ENCODE data around the gene OR6V1. TPM values are rescaled to one million over a fixed set of nuclear protein-coding genes. Genes with fewer than 3 reads are reported as not detected.

The OR6V1 gene
- total RNA-seq, 1 experiment from 2014 or later = not detected

GRCh38 chr7:143002898-143003297 is 49.2 kb upstream of the OR6V1 start:
- Histone ChIP-seq H3K27me3 (ENCODE audit: insufficient read depth, low read length) (no peaks in the 10 kb centered on the region), H3K36me3 (ENCODE audit: control insufficient read depth in 1 of 2, insufficient read depth in 2 of 2, low read length in 2 of 2) (no peaks in the 10 kb centered on the region), H4K20me1 (ENCODE audit: insufficient read depth) (no peaks in the 10 kb centered on the region), H3K4me2 (ENCODE audit: low read length) (peak overlapping the region; percentile 77), H3K9me3 (ENCODE audit: control insufficient read depth in 1 of 2, insufficient read depth in 1 of 2, low read depth in 1 of 2, low read length in 2 of 2) (no peaks in the 10 kb centered on the region), H3K27ac (ENCODE audit: low read depth, low read length) (no peak overlapping the region), H3K9ac (ENCODE audit: low read length) (0 out of 2 replicates have a peak overlapping the region, but pooled peaks have one; percentile 22), H3K4me1 (ENCODE audit: control insufficient read depth in 1 of 2, insufficient read depth in 2 of 2, low read length in 2 of 2) (peaks cover 0 to 8% of the 10 kb centered on the region in 2 experiments; a peak in 1 of 4 replicates), H3K9me2 (ENCODE audit: insufficient read depth) (no peaks in the 10 kb centered on the region), H3K4me3 (replicated peaks in 1 of 2; ENCODE audit: low read depth in 1 of 2, low read length in 2 of 2) (peak overlapping the region; percentile 11 to 50), H2AFZ (ENCODE audit: low read depth, low read length, poor library complexity, severe bottlenecking) (peak overlapping the region; percentile 99), H3K79me2 (ENCODE audit: insufficient read depth, low read length) (no peaks in the 10 kb centered on the region)
- ChIA-PET RAD21 (ENCODE audit: low non-redundant PET in 1 of 2, low total read pairs in 2 of 2, uncharacterized antibody in 2 of 2, unreplicated experiment in 2 of 2) (interaction anchor here in 1 of 2 experiments (0.5 to 1.5 kb wide), 2 partner anchors 117 to 212 kb away, joined by 4 to 5 read pairs; partner anchors contain the start of gene TRPV6), POLR2A (no interaction called here), CTCF (interaction anchor here (1.0 to 18.9 kb wide), 16 partner anchors 9 to 445 kb away, joined by 3 to 331 read pairs (median 8); no protein-coding TSS in a partner anchor)
- DNase-seq (ENCODE audit: low read depth, low spot score) (no peak), ATAC-seq (0 out of 2 replicates have a peak, but pooled peaks have one; percentile 21)
- intact Hi-C loops (cut with micrococcal nuclease) = loop anchor here (1.0 to 10.0 kb wide), 7 partner anchors 122 to 492 kb away; no protein-coding TSS in a partner anchor
- no TSS peak for BruUV-seq (replicated peaks)
- TF ChIP-seq SIN3A (IDR thresholded peaks at IDR 0.05; ENCODE audit: low read depth) = no peak
- TF ChIP-seq EZH2phosphoT487 (IDR thresholded peaks at IDR 0.05; ENCODE audit: borderline replicate concordance) = no peak
- no peak for TF ChIP-seq MAX (IDR thresholded peaks at IDR 0.05)
- no peak for TF ChIP-seq JUND (IDR thresholded peaks at IDR 0.05)
- no peak for TF ChIP-seq POLR2A (IDR thresholded peaks at IDR 0.05; ENCODE audit: borderline replicate concordance, extremely low read depth, insufficient read depth, insufficient read length)
- no peak for TF ChIP-seq FOSL1 (IDR thresholded peaks at IDR 0.05; ENCODE audit: low read depth)
- TF ChIP-seq, protein P1, sequence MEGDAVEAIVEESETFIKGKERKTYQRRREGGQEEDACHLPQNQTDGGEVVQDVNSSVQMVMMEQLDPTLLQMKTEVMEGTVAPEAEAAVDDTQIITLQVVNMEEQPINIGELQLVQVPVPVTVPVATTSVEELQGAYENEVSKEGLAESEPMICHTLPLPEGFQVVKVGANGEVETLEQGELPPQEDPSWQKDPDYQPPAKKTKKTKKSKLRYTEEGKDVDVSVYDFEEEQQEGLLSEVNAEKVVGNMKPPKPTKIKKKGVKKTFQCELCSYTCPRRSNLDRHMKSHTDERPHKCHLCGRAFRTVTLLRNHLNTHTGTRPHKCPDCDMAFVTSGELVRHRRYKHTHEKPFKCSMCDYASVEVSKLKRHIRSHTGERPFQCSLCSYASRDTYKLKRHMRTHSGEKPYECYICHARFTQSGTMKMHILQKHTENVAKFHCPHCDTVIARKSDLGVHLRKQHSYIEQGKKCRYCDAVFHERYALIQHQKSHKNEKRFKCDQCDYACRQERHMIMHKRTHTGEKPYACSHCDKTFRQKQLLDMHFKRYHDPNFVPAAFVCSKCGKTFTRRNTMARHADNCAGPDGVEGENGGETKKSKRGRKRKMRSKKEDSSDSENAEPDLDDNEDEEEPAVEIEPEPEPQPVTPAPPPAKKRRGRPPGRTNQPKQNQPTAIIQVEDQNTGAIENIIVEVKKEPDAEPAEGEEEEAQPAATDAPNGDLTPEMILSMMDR (IDR thresholded peaks at IDR 0.05 in 2 of 3, conservative IDR thresholded peaks at IDR 0.05 in 1 of 3; ENCODE audit: borderline replicate concordance in 1 of 3, insufficient read depth in 1 of 3, low read depth in 2 of 3, low read length in 2 of 3) = no peak
- no peak for TF ChIP-seq EGR1 (IDR thresholded peaks at IDR 0.05; ENCODE audit: low read depth)
- TF ChIP-seq RAD21 (IDR thresholded peaks at IDR 0.05; ENCODE audit: low read depth) = no peak
- no peak for TF ChIP-seq ELF1 (IDR thresholded peaks at IDR 0.05; ENCODE audit: borderline replicate concordance, low read depth)
- no peak for TF ChIP-seq TCF7L2 (IDR thresholded peaks at IDR 0.05; ENCODE audit: borderline replicate concordance, extremely low read depth, insufficient read depth, insufficient read length)
- TF ChIP-seq CEBPB (IDR thresholded peaks at IDR 0.05; ENCODE audit: low read depth) = no peak
- TF ChIP-seq, protein P2, sequence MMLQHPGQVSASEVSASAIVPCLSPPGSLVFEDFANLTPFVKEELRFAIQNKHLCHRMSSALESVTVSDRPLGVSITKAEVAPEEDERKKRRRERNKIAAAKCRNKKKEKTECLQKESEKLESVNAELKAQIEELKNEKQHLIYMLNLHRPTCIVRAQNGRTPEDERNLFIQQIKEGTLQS (IDR thresholded peaks at IDR 0.05) = no peak
- TF ChIP-seq POLR2AphosphoS5 (IDR thresholded peaks at IDR 0.05; ENCODE audit: low read depth, low read length) = no peak
- TF ChIP-seq ZBTB33 (IDR thresholded peaks at IDR 0.05; ENCODE audit: extremely low read depth, insufficient replicate concordance, low read length) = no peak
- no peak for TF ChIP-seq CBX3 (IDR thresholded peaks at IDR 0.05; ENCODE audit: low read depth)
